Measurements from ENCODE around the gene DHX29. TPM values are rescaled to one million over a fixed set of nuclear protein-coding genes. Genes with fewer than 3 reads are reported as not detected.

The DHX29 gene
- total RNA-seq, 4 donors from 2014 or later, result 39.1 to 54.0 (median 47.0) TPM

DNA sequence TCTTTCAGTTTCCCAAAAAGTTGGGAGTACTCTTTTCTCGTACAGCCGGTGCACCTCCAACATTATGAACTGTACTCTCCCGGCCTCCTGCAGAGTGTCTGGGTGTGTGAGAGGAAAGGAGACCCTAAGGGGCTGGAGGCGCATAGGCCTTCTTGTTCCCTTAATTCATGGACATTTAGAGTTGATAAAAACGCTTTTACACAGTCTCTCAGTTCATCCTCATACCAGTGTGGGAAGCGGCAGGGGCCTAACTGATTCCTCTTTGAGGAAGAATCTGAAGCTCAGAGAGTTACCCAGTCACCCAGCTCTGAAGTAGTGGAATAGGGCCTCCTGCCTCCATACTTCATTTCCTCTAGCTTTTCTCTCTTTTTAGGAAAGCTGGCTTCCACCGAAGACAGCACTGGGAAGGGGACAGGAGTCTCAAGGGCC, 83.7 kb downstream of the DHX29 start:
- no peak overlapping the region for H3K27ac ChIP-seq
- H3K4me1 ChIP-seq, result peaks cover 20 to 40% of the 10 kb centered on the region in 2 donors
- WGBS, 2 donors, result 70 to 78% methylated on average over 7 of the region's 7 CpGs
- H3K4me3 ChIP-seq (replicated peaks in 1 of 3), result no peak overlapping the region
- no peaks in the 10 kb centered on the region for H3K36me3 ChIP-seq
- H3K27me3 ChIP-seq, result no peaks in the 10 kb centered on the region
- intact Hi-C loops (cut with DNase I), result loop anchor here (10.0 kb wide), 1 partner anchor 81 kb away; the partner anchor contains the start of genes DHX29 and MTREX
- no peak for DNase-seq
- no peaks in the 10 kb centered on the region for H3K9me3 ChIP-seq
- TF ChIP-seq CTCF (IDR thresholded peaks at IDR 0.05) (no peak), POLR2A (IDR thresholded peaks at IDR 0.05) (no peak)

DNA sequence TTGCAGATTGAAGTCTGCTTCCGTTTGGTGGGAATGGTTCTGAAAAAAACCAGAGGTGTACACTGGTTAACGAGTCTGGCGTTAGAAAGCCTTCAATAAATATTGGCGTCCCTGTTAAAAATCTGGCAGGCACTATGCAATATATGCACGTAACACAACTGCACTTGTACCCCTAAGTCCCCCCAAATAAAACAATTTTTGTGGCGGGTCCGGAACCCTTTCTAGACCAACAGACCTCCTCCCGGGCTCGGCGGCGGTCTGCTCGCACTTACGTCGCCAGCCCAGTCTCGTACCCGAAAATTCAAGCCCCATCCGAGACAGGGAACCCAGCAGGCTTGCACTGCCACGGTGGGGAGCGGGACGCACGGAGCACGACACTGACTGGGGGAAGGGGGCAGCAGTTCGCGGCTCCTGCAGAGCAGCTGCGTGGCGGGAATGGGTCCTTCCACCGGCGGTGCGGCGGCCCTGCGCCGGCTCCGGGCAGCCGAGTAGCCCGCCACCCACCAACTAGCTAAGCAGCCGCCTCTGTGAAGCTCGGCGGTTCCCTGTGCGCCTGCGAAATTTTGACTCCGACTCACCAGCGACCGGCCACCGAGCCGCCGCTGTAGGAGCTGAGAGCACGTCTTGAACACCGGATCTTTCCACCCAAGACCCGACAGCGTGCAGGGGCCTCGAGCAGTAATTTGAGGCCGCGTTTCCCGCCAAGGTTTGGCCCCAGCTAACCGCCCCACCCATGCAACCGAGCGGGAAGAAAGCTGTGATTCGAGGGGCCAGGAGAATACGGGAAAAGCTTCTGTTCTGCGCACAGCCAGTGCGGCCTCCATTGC, 84.3 kb downstream of the DHX29 start:
- DNase-seq, result no peak
- Histone ChIP-seq H3K4me3 (replicated peaks in 1 of 3) (no peak overlapping the region), H3K9me3 (no peaks in the 10 kb centered on the region), H3K27ac (no peak overlapping the region), H3K27me3 (no peaks in the 10 kb centered on the region), H3K4me1 (peaks cover 26 to 45% of the 10 kb centered on the region in 2 donors), H3K36me3 (no peaks in the 10 kb centered on the region)
- TF ChIP-seq CTCF (IDR thresholded peaks at IDR 0.05), result no peak
- intact Hi-C loops (cut with DNase I), result loop anchor here (10.0 kb wide), 1 partner anchor 82 kb away; the partner anchor contains the start of genes DHX29 and MTREX
- WGBS, 2 donors, result 65 to 68% methylated on average over 28 to 58 of the region's 61 CpGs

DNA sequence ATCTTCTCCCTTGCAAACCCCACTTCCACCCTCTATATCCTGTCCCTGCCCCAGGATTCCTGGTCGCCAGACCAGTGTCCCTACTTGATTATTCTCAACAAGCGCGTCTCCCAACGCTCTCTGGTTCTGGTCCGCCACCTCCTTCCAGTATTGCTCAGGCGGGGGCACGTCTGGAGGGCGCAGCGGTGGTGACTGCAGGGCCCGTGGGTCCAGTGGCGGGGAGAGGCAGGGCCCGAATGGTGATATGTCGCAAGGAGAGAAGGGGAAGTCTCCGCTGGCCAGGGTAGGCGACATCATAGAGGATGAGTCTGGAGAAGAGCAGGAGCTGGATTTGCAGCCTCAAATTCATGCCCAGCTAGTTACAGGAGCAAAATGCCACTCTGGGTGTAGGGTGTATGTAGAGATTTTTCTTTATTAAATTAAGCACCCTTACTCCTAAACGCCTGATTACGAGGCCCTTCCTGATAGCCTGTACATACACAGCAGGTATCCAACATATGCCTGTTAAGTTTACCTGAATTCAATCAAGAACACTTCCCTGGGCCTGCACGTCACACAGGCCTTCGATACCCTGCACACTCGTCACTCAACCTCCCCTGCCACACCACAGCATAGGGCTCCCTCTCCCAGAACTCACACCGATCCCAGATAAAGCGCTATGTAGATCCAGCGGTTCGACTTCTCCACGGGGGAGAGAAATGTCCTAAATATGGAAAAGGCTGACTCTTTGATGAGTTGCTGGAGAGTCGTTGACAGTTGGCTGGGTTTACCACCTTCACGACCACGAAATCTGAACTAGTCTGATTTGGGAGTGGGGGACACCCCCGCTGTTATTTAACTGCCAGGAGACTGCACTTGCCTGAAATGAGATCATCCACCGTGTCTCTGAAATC, 85.2 kb downstream of the DHX29 start:
- TF ChIP-seq POLR2A (IDR thresholded peaks at IDR 0.05), result no peak
- TF ChIP-seq CTCF (IDR thresholded peaks at IDR 0.05), result no peak
- intact Hi-C loops (cut with DNase I), result loop anchor here (10.0 kb wide), 1 partner anchor 82 kb away; the partner anchor contains the start of genes DHX29 and MTREX
- WGBS, 2 donors, result 60 to 70% methylated on average over 30 of the region's 30 CpGs

GRCh38 chr5:55220433-55221185, 86.9 kb downstream of the DHX29 start:
- Histone ChIP-seq H3K27me3 (no peaks in the 10 kb centered on the region), H3K36me3 (no peaks in the 10 kb centered on the region), H3K4me1 (peaks cover 20 to 29% of the 10 kb centered on the region in 2 donors), H3K9me3 (no peaks in the 10 kb centered on the region), H3K4me3 (replicated peaks in 1 of 3) (peak overlapping the region in 2 of 3 donors; percentile 28 to 34), H3K27ac (peak overlapping the region; percentile 54 to 83 (median 76))
- intact Hi-C loops (cut with DNase I), result loop anchor here (10.0 kb wide), 1 partner anchor 84 kb away; the partner anchor contains the start of genes DHX29 and MTREX
- peak; percentile 66 to 68 for DNase-seq
- WGBS, 2 donors, result 8 to 18% methylated on average over 5 to 34 of the region's 62 CpGs
- peak in 1 of 2 donors; percentile 33 for TF ChIP-seq POLR2A (IDR thresholded peaks at IDR 0.05)
- peak in 3 of 6 experiments; percentile 15 to 30 (median 16) for TF ChIP-seq CTCF (IDR thresholded peaks at IDR 0.05)

More for the DNA sequence above, 85.2 kb downstream of the DHX29 start:
- Histone ChIP-seq H3K9me3 (no peaks in the 10 kb centered on the region), H3K4me1 (peaks cover 24 to 39% of the 10 kb centered on the region in 2 donors), H3K27ac (no peak overlapping the region), H3K36me3 (no peaks in the 10 kb centered on the region), H3K4me3 (replicated peaks in 1 of 3) (no peak overlapping the region), H3K27me3 (no peaks in the 10 kb centered on the region)
- DNase-seq, result no peak

Measured in thyroid gland (tissue), 4 donors.